K562 (cell line): Measurements from ENCODE around the gene UNC5C. TPM values are rescaled to one million over a fixed set of nuclear protein-coding genes. Genes with fewer than 3 reads are reported as not detected.

Experiments used
- ATAC-seq: fragments of 200-7000 bp; cut with Tn5 transposase; 3 replicates; pipeline ENCODE4 v1.9.1; 2020; ENCODE audit warnings: moderate library complexity
- BruUV-seq: library from RNA; stranded (reverse); fragments of 400-500 nt; replicated peaks from 2 replicates; lab custom pipeline; 2021; lab: Mats Ljungman, UMichigan
- CTCF ChIA-PET: fragments of 300-600 bp; formaldehyde crosslinking; extraction: SDS; loops from one replicate; lab custom pipeline; 2021; ENCODE audit warnings: low intra/inter-chr PET ratio; lab: Yijun Ruan, JAX
- POLR2A ChIA-PET: fragments of 300-600, 350-650 bp; sonication (Branson Sonifier 250); formaldehyde crosslinking; extraction: SDS; loops from one replicate; lab custom pipeline; 2021; ENCODE audit warnings: antibody characterized with exemption, inconsistent platforms; lab: Yijun Ruan, JAX
- DNase-seq, 4 experiments: peaks; one replicate each; pipeline versions ENCODE4 v3.0.0 to v3.0.0-alpha.2; 2011 to 2018; ENCODE audit warnings: low spot score in 3 of 4, mixed read lengths in 3 of 4; ENCODE audit errors: extremely low read depth in 1 of 4
- FAIRE-seq: peaks from 2 replicates; lab custom pipeline; 2011; peaks lifted over from hg19 to GRCh38; lab: Jason Lieb, UNC
- H2AFZ ChIP-seq: 2 replicates; pipeline ENCODE4 v1.6.0; 2011; ENCODE audit warnings: low read depth, low read length, control low read depth, inconsistent platforms
- H3K27ac ChIP-seq: fragments of 200-600 bp; 3 replicates; pipeline ENCODE4 v1.8.0; 2011; ENCODE audit warnings: low read depth, mild to moderate bottlenecking, control low read depth, inconsistent platforms, low read length, moderate library complexity, mixed read lengths; ENCODE audit errors: extremely low read depth
- H3K27me3 ChIP-seq, 2 experiments: fragments of 300-600 bp in 1 of 2; 2 replicates in 1 of 2; 3 replicates in 1 of 2; pipeline versions ENCODE4 v1.6.0 to v1.8.0; 2011; ENCODE audit warnings: inconsistent platforms in 2 of 2, low read length in 2 of 2, mild to moderate bottlenecking in 1 of 2, mixed read lengths in 1 of 2, moderate library complexity in 1 of 2; ENCODE audit not compliant: control insufficient read depth in 2 of 2, insufficient read depth in 2 of 2
- H3K36me3 ChIP-seq: fragments of 300-600 bp; 3 replicates; pipeline ENCODE4 v1.8.0; 2011; ENCODE audit warnings: mild to moderate bottlenecking, low read length, inconsistent platforms; ENCODE audit not compliant: control insufficient read depth, insufficient read depth
- H3K4me1 ChIP-seq, 2 experiments: fragments of 200-600 bp in 1 of 2; replicated peaks in 1 of 2; 2 replicates in 1 of 2; 3 replicates in 1 of 2; pipeline versions ENCODE4 v1.5.1 to v1.8.0; 2011; ENCODE audit warnings: inconsistent platforms in 2 of 2, low read length in 2 of 2, mild to moderate bottlenecking in 1 of 2, mixed read lengths in 1 of 2, moderate library complexity in 1 of 2; ENCODE audit not compliant: control insufficient read depth in 2 of 2, insufficient read depth in 2 of 2
- H3K4me2 ChIP-seq: 2 replicates; pipeline ENCODE4 v1.6.1; 2011; ENCODE audit warnings: low read length, control low read depth, inconsistent platforms, mixed read lengths; ENCODE audit not compliant: insufficient read depth
- H3K4me3 ChIP-seq: fragments of 200-600 bp; sonication (generic), shearing (Covaris generic); 2 replicates; pipeline ENCODE4 v1.5.1; 2016; ENCODE audit warnings: control low read depth, inconsistent platforms
- H3K79me2 ChIP-seq: fragments of 200-600 bp; 3 replicates; pipeline ENCODE4 v1.8.0; 2011; ENCODE audit warnings: low read length, inconsistent platforms; ENCODE audit not compliant: control insufficient read depth, insufficient read depth
- H3K9ac ChIP-seq, 2 experiments: 2 replicates each; pipeline versions ENCODE4 v1.6.0 to v1.6.1; 2011; ENCODE audit warnings: low read depth in 2 of 2, low read length in 2 of 2, control low read depth in 1 of 2, inconsistent platforms in 1 of 2, mild to moderate bottlenecking in 1 of 2, mixed read lengths in 1 of 2; ENCODE audit not compliant: insufficient read depth in 1 of 2
- H3K9me1 ChIP-seq: one replicate; pipeline ENCODE4 v1.6.0; 2011; ENCODE audit warnings: inconsistent platforms, mild to moderate bottlenecking, low read length, moderate library complexity; ENCODE audit not compliant: control insufficient read depth, insufficient read depth
- H3K9me3 ChIP-seq: replicated peaks from 2 replicates; pipeline ENCODE4 v1.5.1; 2011; ENCODE audit warnings: low read depth, low read length, inconsistent platforms; ENCODE audit not compliant: control insufficient read depth, insufficient read depth
- H4K20me1 ChIP-seq: replicated peaks from 2 replicates; pipeline ENCODE4 v1.6.1; 2011; ENCODE audit warnings: low read length, inconsistent platforms, mixed read lengths; ENCODE audit not compliant: control insufficient read depth, insufficient read depth
- CLOCK ChIP-seq: fragments of 250-450 bp; sonication (Bioruptor Pico); IDR thresholded peaks from 2 replicates; pipeline ENCODE4 v1.4.0; 2020; ENCODE audit warnings: mild to moderate bottlenecking, moderate library complexity, borderline replicate concordance
- CSDE1 ChIP-seq, 2 experiments: fragments of 450-650 bp; IDR thresholded peaks; 2 replicates each; pipeline ENCODE4 v1.6.1; 2016; ENCODE audit warnings: mild to moderate bottlenecking in 1 of 2
- GATA2 ChIP-seq: sonication (generic); formaldehyde crosslinking; IDR thresholded peaks from 2 replicates; pipeline ENCODE4 v1.4.0; 2020; ENCODE audit warnings: mild to moderate bottlenecking, missing genetic modification reagents
- GATAD2A ChIP-seq: fragments of 450-650 bp; IDR thresholded peaks from 2 replicates; pipeline ENCODE4 v1.6.1; 2017
- GTF2A2 ChIP-seq: IDR thresholded peaks from 2 replicates; pipeline ENCODE4 v1.6.1; 2016; ENCODE audit warnings: mild to moderate bottlenecking, missing genetic modification characterization, missing compliant biosample characterization
- JUNB ChIP-seq: fragments of 450-650 bp; formaldehyde crosslinking; conservative IDR thresholded peaks from 2 replicates; pipeline ENCODE4 v1.4.0; 2020; ENCODE audit warnings: mild to moderate bottlenecking
- NFE2L1 ChIP-seq: fragments of 450-650 bp; IDR thresholded peaks from 2 replicates; pipeline ENCODE4 v1.6.1; 2016; ENCODE audit warnings: missing genetic modification characterization, low read depth, mild to moderate bottlenecking, missing compliant biosample characterization, moderate library complexity, borderline replicate concordance
- RNF219 ChIP-seq: fragments of 250-450 bp; sonication (Bioruptor Pico); IDR thresholded peaks from 2 replicates; pipeline ENCODE4 v1.5.0; 2022; ENCODE audit warnings: mild to moderate bottlenecking
- SRSF3 ChIP-seq: fragments of 200-400 bp; formaldehyde crosslinking; IDR thresholded peaks from 2 replicates; pipeline ENCODE4 v1.6.1; 2016; ENCODE audit warnings: mild to moderate bottlenecking, low read length, moderate library complexity; ENCODE audit not compliant: insufficient read depth
- ZNF512 ChIP-seq: IDR thresholded peaks from 2 replicates; pipeline ENCODE4 v1.6.1; 2016; ENCODE audit warnings: missing genetic modification characterization, missing compliant biosample characterization
- WGBS: fragments of 100-300 bp; shearing (Covaris generic); methylation state at CpG from one replicate; pipeline ENCODE4 v1.1.6; 2016; ENCODE audit warnings: low coverage, mixed read lengths; ENCODE audit not compliant: insufficient coverage; ENCODE audit errors: missing lambda C conversion rate; 5-methylcytosine and 5-hydroxymethylcytosine counted together
- in situ Hi-C: fragments of 300-500 bp; cut with MboI; formaldehyde crosslinking; loops from 4 replicates; pipeline ENCODE4 v1.15.0; 2018; ENCODE audit warnings: inconsistent platforms, mixed read lengths
- intact Hi-C: fragments of 100-400 bp; cut with micrococcal nuclease; formaldehyde crosslinking; loops from 2 replicates; pipeline ENCODE4 v1.14.2; 2022
- polyA plus RNA-seq, 8 experiments: library from polyadenylated mRNA; depleted of rRNA in 4 of 8; stranded (reverse) in 5 of 8; unstranded in 3 of 8; fragments of >200 nt; fragmentation: Nextera tagmentation in 2 of 8; fragmentation: Illumina TruSeq in 1 of 8; extraction: Ambion mirVana in 2 of 8; extraction: Trizol in 1 of 8; gene quantifications; 2 replicates each; pipeline versions ENCODE4 v1.2.1 to v1.2.3, GENCODE V29; 2011 to 2014; ENCODE audit warnings: inconsistent platforms in 1 of 8, missing spikeins in 1 of 8
- total RNA-seq, 7 experiments: library from RNA; depleted of rRNA in 6 of 7; stranded (reverse); fragments of >200 nt in 6 of 7; fragmentation: Illumina TruSeq in 2 of 7; extraction: Trizol in 2 of 7; gene quantifications; 2 replicates each; pipeline versions ENCODE4 v1.2.1 to v1.2.3, GENCODE V29; 2011 to 2021; ENCODE audit warnings: low replicate concordance in 1 of 7

The UNC5C gene
- total and polyA plus RNA-seq, 9 of the 15 experiments (the other 6 are each of a cell fraction or from before 2014, with no cell fraction given): under 0.01 to 0.10 (median 0.03) TPM; not detected in 1

GRCh38 chr4:95510877-95511276, 37.9 kb downstream of the UNC5C start:
- Histone ChIP-seq H3K36me3 (no peaks in the 10 kb centered on the region), H3K79me2 (no peaks in the 10 kb centered on the region), H3K27me3 (no peaks in the 10 kb centered on the region), H3K9me3 (no peaks in the 10 kb centered on the region), H3K27ac (no peak overlapping the region), H3K9ac (no peak overlapping the region), H3K9me1 (no peaks in the 10 kb centered on the region), H4K20me1 (no peaks in the 10 kb centered on the region), H3K4me2 (no peak overlapping the region), H3K4me3 (no peak overlapping the region), H3K4me1 (no peaks in the 10 kb centered on the region), H2AFZ (no peak overlapping the region)
- no TSS peak for BruUV-seq
- in situ Hi-C loops (loop anchor here (25.0 kb wide), 1 partner anchor 349 kb away; no protein-coding TSS in a partner anchor), intact Hi-C loops (no loop called here)
- DNase-seq: no peak
- ATAC-seq: no peak
- ChIA-PET CTCF (no interaction called here), POLR2A (no interaction called here)
- 0% methylated on average over 2 of the region's 2 CpGs for WGBS
- FAIRE-seq: no peak
- TF ChIP-seq SRSF3 (no peak), GTF2A2 (tag) (no peak), JUNB (CRISPR knock-in tag) (no peak), GATAD2A (no peak), GATA2 (CRISPR knock-in tag) (no peak), CSDE1 (IDR thresholded peaks at IDR 0.05) (no peak), CLOCK (no peak), NFE2L1 (no peak), RNF219 (CRISPR knock-in tag) (no peak), ZNF512 (tag) (no peak)
